Measurements from ENCODE around the gene SASH1.

DNA sequence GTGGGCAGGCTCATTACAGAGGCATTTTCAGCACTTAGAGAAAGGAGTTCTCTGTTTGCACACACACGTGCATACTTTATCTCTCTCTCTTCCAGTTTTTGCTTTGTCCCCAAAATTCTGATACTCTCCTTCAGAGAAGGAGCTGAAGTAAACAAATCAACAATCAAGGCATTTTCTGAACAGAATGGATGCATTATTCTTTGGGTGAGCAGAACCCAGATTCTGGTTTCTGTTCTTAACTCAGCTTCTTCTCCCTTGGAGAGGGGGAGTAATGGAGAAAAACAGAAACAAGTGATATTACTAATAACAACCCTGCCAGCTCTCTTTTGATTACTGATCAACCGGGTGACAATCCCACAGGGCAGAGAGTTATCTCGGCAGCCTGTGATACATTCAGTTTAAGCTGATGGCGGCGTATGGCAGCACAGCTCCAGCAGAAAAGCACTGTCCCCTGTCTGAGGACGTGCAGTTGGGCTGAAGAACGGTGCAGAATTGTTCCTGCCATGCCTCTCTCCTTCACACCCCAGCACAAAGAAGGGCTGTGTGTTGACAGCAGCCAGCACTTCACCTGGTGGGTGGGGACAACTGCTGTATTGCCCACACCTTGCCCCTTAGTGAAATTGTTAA lies 47.3 kb upstream of the SASH1 start:
- TF ChIP-seq CTCF (IDR thresholded peaks at IDR 0.05) (no peak), POLR2A (IDR thresholded peaks at IDR 0.05) (no peak)

All from heart left ventricle (tissue), 13 donors.